HG02759 (cell line): Measurements from ENCODE around the gene PTPDC1.

ENCODE experiments used
- ATAC-seq: cut with Tn5 transposase; IDR thresholded peaks from one replicate; pipeline ENCODE4 v1.9.1; 2021; ENCODE audit warnings: mild to moderate bottlenecking, moderate library complexity; ENCODE audit not compliant: unreplicated experiment

Gene PTPDC1

DNA sequence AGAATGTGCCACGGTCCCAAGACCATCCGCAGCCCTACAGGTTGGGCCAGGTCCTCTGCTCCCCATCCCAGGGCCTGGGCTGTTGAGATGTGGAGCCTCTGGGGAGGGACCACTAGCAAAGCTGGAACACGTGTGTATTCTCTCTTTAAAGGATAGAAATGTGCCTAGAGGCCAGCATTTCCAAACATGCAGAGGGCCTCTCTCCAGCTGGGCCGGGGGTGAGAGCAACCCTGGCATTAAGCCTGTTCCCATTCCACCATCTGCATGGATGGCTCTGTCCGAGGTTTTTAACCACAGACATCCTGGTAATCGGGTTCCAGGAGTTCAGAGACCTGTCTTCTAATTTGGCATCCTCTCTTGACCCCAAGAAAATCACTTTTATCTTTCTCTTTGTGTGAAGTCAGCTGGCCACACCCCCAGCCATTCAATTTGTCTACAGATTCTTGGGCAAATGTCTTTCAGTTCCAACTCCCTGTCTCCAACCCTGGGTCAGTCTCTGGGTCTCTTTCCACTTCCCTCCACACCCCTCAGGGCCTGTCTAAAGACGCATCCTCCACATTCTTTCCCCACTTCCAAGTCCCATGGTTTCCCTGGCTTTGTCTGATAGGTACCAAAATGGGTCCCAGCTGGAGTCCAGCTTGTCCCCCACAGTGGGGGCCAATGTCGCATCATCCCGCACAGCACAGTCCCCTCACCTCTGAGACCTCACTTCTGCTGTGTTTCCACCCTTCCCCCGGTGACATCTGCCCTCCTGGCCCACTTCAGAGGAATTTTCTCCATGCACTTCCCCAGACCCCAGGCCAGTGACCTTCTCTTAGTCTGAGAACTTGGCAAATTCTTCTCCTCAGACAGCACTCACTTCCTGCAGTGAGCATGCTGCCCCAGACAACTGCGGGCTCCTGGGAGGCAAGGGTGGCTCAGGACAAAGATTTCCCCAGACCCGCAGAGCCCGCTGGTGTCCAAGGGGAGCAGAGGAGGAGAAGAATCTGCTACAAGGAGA is 56.8 kb downstream of the PTPDC1 start:
- no peak for ATAC-seq

DNA sequence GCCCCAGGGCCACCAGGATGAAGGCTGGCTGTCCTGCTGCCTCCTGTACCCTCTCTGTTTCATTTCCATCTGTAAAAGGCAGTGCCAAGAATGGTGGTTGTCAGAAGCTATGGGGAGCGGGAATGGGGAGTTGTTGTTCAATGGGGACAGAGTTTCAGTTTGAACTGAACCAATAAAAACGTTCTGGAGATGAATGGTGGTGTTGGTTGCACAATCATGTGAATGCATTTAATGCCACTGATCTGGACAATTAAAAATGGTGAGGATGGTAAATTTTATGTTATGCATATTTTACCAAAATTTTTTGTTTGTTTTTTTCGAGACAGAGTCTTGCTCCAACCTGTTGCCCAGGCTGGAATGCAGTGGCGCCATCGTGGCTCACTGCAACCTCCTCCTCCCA is 58.1 kb downstream of the PTPDC1 start:
- ATAC-seq = no peak

DNA sequence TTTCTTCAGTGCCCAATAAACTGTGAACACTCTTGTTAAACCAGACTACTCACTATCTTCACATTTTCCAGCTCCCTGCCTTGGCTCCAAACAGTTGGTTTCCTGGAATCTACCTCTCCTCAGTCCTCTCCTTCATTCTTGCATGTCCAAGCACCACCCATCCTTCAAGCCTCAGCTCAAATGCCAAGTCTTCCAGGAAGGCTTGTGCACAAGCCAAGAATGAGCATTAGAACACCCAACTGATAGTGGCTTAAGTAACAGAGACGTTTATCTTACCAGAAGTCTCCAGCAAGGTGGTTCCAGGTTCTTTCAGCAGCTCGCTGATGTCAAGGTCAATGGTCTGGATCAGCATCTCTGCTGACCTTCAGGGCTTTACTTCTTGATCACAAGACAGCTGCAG is 60.1 kb downstream of the PTPDC1 start:
- ATAC-seq = no peak

DNA sequence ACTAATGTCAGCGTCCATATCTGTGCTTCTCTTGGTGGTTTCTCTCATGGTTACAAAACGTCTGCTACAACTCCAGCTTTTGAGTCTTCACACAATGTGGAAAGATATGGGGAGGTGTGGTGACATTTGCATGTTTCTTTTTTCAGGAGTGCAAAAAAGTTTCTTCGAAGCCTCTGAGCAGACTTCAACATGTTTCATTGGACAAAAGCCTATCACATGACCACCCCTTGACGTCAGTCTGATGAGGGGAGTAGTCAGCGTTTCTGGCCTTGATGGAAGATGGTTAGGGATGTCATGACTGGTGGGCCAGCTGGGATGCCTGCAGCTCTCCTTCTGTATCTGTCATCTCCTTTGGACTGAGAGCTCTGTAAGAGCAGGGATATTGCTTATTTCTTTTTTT is 61.4 kb downstream of the PTPDC1 start:
- ATAC-seq = no peak

DNA sequence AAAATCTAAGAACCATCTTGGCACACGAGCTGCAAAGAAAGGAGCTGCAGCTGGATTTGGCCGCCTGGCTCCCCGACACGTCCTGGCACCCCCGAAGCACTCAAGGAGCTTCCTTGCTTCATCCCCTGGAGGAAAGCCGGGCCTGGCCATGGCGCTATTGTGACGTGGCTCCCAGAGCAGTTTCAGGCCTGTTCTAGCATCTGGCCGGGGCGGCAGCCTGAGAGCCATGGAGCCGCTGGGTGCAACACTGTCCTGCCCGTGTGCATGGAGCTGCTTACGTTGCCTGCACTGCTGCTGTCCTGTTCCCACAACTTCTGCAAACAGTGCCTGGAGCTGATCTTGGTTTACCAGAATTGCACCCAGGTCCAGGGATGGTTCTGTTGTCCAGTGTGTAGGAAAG is 63.5 kb downstream of the PTPDC1 start:
- no peak for ATAC-seq

DNA sequence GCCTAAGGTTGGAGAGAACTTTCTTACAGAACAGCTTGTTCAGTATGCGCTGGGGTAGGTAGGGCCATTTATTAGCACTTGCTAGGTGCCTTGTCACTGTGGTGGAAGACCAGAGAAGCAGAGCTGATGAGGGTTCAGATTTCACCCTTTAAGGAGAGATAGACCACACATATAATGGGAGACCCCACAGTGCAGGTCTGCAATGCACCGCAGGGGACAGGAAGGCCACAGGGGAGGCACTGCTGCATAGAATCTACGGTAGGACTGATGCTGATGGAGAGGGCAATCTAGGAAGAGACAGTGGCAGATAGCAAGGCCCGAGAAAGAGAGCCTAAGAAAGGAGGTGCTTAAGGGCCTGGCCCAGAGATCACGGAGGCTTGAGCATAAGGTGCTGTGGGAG is 64.2 kb downstream of the PTPDC1 start:
- no peak for ATAC-seq

DNA sequence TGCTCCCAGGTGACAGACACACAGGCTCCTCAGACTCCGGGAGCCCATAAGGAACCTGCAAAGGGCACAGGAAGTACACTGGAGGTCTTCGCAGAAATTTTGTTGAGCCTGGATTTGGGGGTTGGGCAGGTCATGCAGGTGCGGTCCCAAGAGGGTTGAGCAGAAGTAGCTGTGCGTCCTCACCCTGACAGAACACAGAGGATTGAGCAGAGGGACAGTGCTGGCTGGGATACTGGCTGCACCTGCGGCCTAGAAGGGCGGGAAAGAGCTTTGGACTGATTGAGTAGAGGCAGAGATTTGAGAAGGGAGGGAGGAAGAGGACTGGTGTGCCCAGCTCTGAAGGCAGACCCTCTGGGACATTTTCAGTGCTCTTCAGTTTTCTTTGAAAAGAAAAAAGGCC is 65.4 kb downstream of the PTPDC1 start:
- ATAC-seq = no peak

DNA sequence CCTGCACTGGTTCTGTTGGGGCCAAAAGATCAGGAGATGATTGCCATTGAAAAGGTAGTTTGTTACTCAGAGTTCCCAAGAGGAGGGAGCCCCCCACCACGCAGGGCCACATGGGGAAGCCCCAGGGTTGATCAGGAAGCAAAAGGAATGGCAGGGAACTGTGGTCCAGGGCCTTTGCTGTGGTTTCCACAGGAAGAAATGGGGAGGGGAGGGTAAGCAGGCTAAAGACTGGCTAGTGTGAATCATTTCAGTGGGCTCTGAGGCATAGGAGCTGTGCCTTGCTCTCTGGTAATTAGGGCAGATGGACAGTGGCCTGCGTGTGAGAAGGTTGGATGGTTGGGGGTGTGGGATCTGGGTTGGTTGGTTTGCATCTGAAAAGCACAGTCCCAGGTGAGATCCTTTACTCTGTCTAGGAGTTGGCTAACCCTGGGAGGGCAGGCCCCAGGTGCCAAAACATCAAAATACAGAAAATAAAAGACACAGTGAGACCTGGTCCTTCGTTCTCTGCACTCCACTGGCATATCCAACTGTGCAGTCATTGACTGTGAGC is 66.1 kb downstream of the PTPDC1 start:
- ATAC-seq = no peak

DNA sequence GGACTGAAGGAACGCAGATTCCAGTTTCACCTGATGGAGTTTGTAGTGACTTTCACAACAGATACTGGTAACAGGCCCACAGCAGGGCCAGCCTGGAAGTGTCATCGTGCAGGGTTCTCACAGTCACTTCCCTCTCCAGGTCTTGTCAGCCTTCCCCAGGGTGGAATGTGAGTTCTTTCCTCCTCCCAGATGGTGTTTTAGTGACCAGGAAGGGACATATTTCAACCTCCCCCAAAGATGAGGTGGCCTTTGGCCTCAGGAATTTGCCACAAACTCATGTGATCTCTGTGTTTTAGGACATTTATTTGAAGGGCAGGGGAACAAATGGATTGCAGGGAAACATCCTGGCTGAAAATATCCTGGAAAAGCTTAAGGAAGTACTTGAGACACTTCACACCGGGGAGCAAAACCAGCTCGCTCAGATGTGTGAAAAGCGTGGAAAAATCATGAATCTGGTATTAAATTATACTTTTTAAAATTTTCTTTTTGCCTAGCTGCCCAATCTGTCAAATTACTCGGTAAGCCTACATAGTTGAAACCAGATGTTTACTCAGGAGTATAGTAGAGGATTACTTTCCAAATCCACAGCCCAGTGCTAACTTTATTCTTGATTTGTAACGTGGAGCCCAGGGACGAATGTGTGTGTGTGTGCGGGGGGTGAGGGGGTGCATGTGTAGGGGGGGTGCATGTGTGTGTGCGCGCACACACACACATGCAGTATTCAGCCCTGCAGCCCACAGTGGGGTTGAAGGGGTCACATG is 66.8 kb downstream of the PTPDC1 start:
- ATAC-seq = no peak

DNA sequence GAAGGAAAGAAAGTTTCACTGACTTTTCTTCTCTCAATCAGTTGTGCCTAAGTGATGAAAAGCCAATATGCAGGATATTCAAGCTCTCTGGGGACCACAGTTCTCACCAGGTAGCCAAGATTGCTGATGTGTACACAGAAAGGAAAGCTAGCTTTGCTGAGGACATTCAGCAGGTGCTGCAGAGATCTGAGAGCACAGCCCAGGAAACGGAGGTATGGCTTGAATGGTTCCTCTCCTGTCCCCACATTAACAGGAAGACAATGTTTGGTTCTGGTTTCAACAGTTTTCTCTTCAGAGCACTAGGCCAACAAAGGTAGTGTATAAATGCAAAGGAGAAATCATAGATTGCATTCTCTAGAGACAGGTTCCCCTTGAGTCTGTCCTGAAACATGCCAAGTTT is 69.6 kb downstream of the PTPDC1 start:
- no peak for ATAC-seq

DNA sequence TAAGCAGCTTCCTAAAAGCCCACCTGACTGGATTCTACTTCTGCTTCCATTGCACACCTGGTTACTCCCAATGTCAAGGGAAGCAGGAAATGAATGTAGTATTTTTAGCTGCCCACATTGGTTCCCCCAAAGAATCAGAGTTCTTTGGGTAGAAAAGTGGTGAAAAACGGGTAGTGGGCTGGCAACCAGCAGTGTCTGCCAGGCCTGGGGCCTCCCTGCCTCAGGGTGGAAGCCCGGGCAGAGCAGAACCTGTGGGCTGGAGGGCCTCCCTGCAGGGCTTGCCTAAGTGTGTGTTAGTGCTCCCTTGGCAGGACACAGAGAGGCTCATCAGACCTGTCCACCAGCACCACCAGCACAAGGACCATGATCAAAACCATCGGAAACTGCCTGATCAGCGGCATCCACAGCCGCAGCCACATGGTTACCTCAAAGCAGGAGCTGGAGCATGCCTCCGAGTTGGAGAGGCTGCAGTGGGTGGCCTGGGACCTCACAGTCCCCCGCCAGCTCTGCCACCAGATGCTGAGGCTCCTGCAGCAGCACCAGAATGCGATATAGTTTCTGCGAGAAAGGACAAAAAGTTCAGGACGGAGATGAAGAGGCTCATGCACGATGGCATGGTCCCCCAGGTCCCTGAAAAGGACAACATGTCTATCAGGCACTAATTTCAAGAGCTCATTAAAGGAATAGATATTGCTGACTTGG is 72.2 kb downstream of the PTPDC1 start:
- no peak for ATAC-seq

DNA sequence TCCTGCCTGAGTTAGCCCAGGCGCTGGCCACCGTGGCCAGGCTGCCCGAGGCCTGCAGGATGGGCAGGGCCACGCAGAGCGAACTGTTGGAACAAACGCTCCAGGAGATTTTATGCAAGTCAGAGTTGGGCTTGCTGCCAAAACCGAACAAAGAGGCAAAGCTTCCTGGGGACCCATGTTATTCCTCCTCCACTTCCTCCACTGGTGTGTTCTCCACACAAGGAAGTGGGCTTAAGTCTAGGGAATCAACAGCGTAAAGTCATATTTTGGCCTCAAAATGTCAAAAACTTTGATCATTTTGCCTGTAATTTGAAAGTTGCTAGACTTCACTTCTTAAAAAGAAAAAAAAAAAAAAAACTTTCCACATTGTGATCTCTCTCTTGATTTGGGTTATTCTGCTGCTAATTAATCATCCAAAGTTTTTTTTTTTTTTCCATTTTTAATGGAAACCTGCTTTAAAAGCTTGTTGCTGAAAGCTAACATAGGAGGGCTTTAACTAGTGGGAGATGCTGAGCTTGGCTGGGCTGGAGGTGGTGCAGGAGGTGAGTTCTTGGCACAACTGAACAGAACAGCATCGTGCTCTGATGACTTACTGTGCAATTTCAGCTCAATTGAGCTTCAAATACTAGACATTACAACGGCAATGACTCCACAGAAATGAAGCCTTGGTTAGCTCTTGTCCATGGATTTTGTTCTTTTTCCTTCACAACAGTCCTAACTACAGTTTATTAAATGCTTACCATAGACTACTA is 73.0 kb downstream of the PTPDC1 start:
- ATAC-seq = no peak
